Chondrocyte (in vitro differentiated cells): ENCODE results near the gene PERM1. TPM values are rescaled to one million over a fixed set of nuclear protein-coding genes. Genes with fewer than 3 reads are reported as not detected.
"Not testable (repeated sequence)": the region's sequence is repeated elsewhere in the genome, so short reads cannot be mapped to it uniquely, and the experiment has no call there.

Experiments used
- DNase-seq: peaks from one replicate; pipeline ENCODE4 v3.0.0; 2021; ENCODE audit warnings: mixed read lengths, low spot score
- H3K27ac Mint-ChIP-seq: one replicate; pipeline ENCODE4 v1.8.0; 2021; ENCODE audit warnings: mild to moderate bottlenecking, moderate library complexity, mixed read lengths; ENCODE audit not compliant: unreplicated experiment
- H3K27me3 Mint-ChIP-seq: 2 replicates; pipeline ENCODE4 v1.8.0; 2021; ENCODE audit warnings: low read depth, mixed read lengths
- H3K36me3 Mint-ChIP-seq: 2 replicates; pipeline ENCODE4 v1.8.0; 2021; ENCODE audit warnings: low read depth, mixed read lengths
- H3K4me1 Mint-ChIP-seq: 2 replicates; pipeline ENCODE4 v1.8.0; 2021; ENCODE audit warnings: low read depth, mild to moderate bottlenecking, mixed read lengths
- H3K4me3 Mint-ChIP-seq: one replicate; pipeline ENCODE4 v1.8.0; 2021; ENCODE audit warnings: mild to moderate bottlenecking, moderate library complexity, mixed read lengths; ENCODE audit not compliant: unreplicated experiment
- H3K9me3 Mint-ChIP-seq: 2 replicates; pipeline ENCODE4 v1.8.0; 2021; ENCODE audit warnings: low read depth, mixed read lengths
- CTCF ChIP-seq: fragments of 200-600 bp; sonication (generic); IDR thresholded peaks from 2 replicates; pipeline ENCODE4 v1.5.0; 2021; ENCODE audit warnings: antibody characterized with exemption, mild to moderate bottlenecking, moderate library complexity
- long read RNA-seq: library from polyadenylated mRNA; stranded (forward); transcript quantifications from one replicate; pipeline ENCODE4 v2.0.0, GENCODE V29; 2021
- total RNA-seq: library from RNA; stranded (reverse); gene quantifications from 3 replicates; pipeline ENCODE4 v1.2.1, GENCODE V29; 2021

Gene PERM1, protein sequence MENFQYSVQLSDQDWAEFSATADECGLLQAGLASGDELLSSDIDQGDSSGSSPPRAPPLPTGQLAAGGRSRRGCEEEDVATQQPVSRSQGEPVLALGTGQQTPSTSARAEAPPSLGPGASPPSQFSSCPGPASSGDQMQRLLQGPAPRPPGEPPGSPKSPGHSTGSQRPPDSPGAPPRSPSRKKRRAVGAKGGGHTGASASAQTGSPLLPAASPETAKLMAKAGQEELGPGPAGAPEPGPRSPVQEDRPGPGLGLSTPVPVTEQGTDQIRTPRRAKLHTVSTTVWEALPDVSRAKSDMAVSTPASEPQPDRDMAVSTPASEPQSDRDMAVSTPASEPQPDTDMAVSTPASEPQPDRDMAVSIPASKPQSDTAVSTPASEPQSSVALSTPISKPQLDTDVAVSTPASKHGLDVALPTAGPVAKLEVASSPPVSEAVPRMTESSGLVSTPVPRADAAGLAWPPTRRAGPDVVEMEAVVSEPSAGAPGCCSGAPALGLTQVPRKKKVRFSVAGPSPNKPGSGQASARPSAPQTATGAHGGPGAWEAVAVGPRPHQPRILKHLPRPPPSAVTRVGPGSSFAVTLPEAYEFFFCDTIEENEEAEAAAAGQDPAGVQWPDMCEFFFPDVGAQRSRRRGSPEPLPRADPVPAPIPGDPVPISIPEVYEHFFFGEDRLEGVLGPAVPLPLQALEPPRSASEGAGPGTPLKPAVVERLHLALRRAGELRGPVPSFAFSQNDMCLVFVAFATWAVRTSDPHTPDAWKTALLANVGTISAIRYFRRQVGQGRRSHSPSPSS
- 0.12 to 0.37 TPM (median 0.31 TPM) in 3 replicates for total RNA-seq
- long read RNA-seq, partial matches to known transcripts = 0 of 2 reads
- long read RNA-seq, other reads (novel, unspliced or antisense) = 1 of 2 reads

GRCh38 chr1:981955-982558 is at the start of gene PERM1:
PERM1 (minus strand) TSS chr1:982093; CDS start chr1:981029, 1,064 bp downstream.
- H3K4me3 Mint-ChIP-seq = no peak within 1 kb of the TSS
- no peaks in the 10 kb centered on the region for H3K36me3 Mint-ChIP-seq
- H3K9me3 Mint-ChIP-seq = no peaks in the 10 kb centered on the region
- TF ChIP-seq CTCF = no peak
- H3K27ac Mint-ChIP-seq = no peak within 1 kb of the TSS
- H3K27me3 Mint-ChIP-seq = peaks cover 5% of the 10 kb centered on the region
- peaks cover 3% of the 10 kb centered on the region for H3K4me1 Mint-ChIP-seq
- no peak for DNase-seq

GRCh38 chr1:1030867-1031658 is 49.2 kb upstream of the PERM1 start:
- not testable (repeated sequence) for H3K36me3 Mint-ChIP-seq, H3K27me3 Mint-ChIP-seq, H3K27ac Mint-ChIP-seq, DNase-seq, H3K9me3 Mint-ChIP-seq, H3K4me3 Mint-ChIP-seq
- H3K4me1 Mint-ChIP-seq = peaks cover 10% of the 10 kb centered on the region

- Mint-ChIP-seq H3K27me3 (no peaks in the 10 kb centered on the region), H3K4me1 (peaks cover 22% of the 10 kb centered on the region), H3K4me3 (no peak overlapping the region), H3K27ac (no peak overlapping the region), H3K36me3 (peaks cover 2% of the 10 kb centered on the region), H3K9me3 (no peaks in the 10 kb centered on the region)
- no peak for DNase-seq
- no peak for TF ChIP-seq CTCF
These were observed 45.9 kb upstream of the PERM1 start for GRCh38 chr1:1027791-1028190.

GRCh38 chr1:1026599-1027413 is 44.9 kb upstream of the PERM1 start:
- H3K4me3 Mint-ChIP-seq = no peak overlapping the region
- H3K27ac Mint-ChIP-seq = no peak overlapping the region
- no peaks in the 10 kb centered on the region for H3K9me3 Mint-ChIP-seq
- H3K36me3 Mint-ChIP-seq = peaks cover 2% of the 10 kb centered on the region
- no peaks in the 10 kb centered on the region for H3K27me3 Mint-ChIP-seq
- peaks cover 24% of the 10 kb centered on the region for H3K4me1 Mint-ChIP-seq
- no peak for DNase-seq
- no peak for TF ChIP-seq CTCF

DNA sequence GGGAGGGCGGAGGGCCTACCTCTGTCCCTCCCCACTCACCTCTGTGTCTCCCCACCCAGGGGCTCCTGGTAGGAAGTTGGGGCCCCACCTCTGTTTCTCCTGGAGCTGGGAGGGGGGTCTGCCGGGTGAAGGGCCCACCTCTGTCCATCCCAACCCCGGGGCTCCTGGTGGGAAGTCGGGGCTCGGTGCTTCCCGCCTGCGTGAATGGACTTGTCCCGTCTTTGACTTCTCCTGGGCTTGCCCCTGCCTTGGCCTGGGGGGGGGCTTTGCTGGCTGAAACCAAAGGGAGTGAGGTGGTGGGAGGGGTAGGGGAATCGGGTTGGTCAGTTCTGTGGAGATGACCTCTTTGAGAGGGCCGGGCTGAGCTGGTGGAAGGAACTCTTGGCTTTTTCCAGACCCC is 43.8 kb upstream of the PERM1 start:
- Mint-ChIP-seq H3K9me3 (no peaks in the 10 kb centered on the region), H3K4me3 (no peak overlapping the region), H3K36me3 (peaks cover 2% of the 10 kb centered on the region), H3K27me3 (no peaks in the 10 kb centered on the region), H3K4me1 (peaks cover 32% of the 10 kb centered on the region), H3K27ac (no peak overlapping the region)
- no peak for TF ChIP-seq CTCF
- DNase-seq = no peak
